ENCODE data around the gene VPS9D1. TPM values are rescaled to one million over a fixed set of nuclear protein-coding genes. Genes with fewer than 3 reads are reported as not detected.
A peak's percentile ranks its signal among the peaks of the same experiment; 100 is the strongest.

VPS9D1 gene
- 17.9 TPM for total RNA-seq
- long read RNA-seq, partial matches to known transcripts: 4 of 8 reads
- long read RNA-seq, other reads (novel, unspliced or antisense): 3 of 8 reads

DNA sequence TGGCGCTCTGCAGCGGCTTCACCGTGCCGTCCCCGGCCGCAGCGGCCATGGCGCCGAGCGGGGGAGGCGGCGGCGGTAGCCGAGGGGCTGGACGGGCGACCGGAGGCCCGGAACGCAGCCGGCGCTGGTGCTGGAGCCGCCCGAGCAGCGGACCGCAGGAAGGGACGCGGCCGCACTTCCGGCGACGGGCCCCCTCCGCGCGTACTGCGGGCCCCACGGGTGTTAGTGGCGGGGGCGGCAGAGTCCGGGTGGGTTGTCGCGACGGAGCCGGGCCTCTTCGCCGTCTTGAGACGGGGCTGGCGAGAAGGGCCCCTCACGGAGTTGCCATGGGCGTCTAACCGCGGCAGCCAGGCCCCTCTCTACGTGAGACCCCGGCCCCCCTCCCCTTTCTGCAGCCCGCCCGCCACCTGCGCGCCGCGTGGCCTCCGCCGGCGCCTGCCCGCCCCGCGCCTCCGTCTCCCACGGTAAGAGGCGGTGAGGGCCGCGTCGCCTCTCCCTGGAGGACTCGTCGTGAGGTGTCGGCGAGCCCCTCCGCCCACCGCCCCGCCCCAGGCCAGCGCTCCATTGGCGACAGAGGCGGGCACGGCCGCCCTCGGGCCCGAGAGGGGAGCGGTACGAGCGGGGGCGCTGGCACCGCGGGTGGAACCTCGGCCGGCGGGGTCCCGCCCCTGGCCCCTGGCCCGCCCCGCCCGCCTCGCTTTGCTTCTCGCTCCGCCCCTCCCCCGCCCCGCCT lies at the start of gene VPS9D1, which contains the start of gene ZNF276:
Gene VPS9D1, minus strand, starts transcription at position 86 of the 733 bp plus-strand sequence. Its CDS starts 37 bp downstream, at position 49.
Gene ZNF276, plus strand, starts transcription at position 725 of the 733 bp plus-strand sequence. CDS start 104 bp downstream, outside the sequence.
- DNase-seq (ENCODE audit: low spot score): peak; percentile 96

DNA sequence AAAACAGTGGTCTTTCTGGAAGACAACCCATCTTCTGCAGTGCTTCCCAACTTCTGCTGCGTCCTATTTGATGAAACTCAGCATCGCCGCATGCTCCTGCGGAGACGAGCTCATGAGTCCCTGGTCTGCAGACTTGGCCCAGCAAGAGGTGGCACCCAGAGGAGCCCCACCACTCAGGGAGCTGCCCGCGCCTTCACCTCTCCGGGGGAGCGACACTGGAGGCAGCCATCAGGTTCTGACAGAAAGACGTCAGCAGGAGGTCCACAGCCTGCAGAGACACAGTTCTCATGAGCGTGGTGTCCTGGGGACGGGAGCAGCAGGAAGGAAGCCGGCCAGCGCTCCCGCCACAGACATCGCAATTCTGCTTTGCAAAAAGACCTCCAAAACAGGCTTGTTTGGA lies 49.7 kb upstream of the VPS9D1 start:
- no peak for DNase-seq (ENCODE audit: low spot score)

DNA sequence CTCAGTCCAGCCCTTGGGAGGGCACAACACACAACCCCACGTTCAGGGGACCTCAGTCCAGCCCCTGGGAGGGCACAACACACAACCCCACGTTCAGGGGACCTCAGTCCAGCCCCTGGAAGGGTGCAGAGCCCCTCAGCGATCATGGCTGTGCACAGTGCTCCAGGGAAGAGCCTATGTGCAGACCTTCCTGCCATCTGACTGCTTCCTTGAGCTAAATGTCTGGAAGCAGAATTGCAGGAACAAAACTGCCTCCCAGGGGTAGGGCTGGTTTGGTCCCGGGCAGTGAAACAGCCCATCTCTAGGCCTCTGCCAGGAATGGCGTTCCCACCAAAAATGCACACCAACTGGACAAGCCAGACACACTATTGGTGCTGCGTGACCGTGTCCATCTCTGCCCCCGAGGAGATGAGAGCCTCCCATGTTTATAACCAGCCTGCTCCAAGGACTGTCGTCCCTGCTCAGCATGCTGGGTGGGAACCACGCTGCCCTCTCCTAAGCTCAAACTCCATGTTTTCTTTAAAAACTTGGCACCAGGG lies 44.7 kb upstream of the VPS9D1 start:
- DNase-seq (ENCODE audit: low spot score): no peak

DNA sequence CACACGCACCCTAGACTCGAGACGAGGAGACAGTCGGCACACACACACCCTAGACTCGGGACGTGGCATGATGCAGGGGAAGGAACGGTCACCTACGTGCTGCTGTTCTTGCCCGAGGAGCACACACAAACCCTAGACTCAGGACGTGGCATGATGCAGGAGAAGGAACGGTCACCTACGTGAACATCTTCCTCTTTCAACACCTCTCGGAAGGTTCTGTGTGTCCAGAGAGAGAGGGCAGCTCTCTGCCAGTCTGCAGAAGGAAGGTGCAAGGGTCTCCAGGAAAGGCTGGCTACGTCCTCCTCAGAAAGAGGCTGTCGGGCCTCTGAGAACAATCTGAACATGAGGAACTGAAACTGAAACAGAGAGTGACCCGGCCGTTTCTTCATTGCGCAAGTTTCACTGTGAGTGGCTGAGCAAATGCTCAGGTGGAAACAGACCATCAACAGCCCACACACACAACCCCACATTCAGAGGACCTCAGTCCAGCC lies 44.1 kb upstream of the VPS9D1 start:
- no peak for DNase-seq (ENCODE audit: low spot score)

GRCh38 chr16:89761304-89761922 lies 40.7 kb upstream of the VPS9D1 start:
- DNase-seq (ENCODE audit: low spot score): no peak

DNA sequence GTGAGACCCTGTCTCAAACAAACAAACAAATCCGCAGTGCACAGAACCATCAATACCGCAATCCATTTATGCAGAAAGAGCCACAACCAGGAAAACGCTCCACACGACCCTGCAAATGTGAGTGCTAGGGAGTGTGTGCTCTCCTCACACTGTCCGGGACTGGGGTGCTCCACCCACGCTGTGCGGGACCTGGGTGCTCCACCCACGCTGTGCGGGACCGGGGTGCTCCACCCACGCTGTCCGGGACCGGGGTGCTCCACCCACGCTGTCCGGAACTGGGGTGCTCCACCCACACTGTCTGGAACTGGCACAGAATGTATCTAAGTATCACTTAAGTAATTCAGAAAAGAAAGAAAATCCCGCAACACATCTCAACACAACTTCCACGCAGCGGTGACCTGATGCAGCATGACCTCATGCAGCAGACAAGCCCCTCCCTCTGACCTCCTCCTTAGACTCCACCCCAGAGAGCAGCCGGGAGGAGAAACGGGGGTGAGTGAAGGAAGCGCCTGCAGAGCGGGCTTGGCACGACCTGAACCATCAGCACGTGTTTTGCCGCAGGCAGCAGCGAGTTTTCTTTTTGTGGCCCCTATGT lies 39.1 kb upstream of the VPS9D1 start:
- no peak for DNase-seq (ENCODE audit: low spot score)

- no peak for DNase-seq (ENCODE audit: low spot score)
Measured at GRCh38 chr16:89749637-89750036, 28.9 kb upstream of the VPS9D1 start.

GRCh38 chr16:89748921-89749320 lies 28.2 kb upstream of the VPS9D1 start:
- no peak for DNase-seq (ENCODE audit: low spot score)

DNA sequence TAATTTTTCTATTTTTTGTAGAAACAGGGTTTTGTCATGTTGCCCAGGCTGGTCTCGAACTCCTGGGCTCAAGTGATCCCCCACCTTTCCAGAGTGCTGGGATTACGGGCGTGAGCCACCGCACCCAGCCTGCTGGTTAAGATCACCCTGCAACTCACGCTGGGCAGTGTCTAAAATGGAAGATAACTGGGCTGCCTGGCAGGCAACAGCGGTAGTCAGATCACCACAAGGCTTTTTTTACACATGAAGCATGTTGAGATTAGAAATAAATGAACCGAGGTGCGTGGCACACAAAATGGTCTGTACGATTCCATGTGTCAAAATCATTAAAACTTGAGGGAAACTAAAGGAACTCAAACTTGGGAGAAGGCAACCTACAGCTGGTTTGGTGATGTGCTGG lies 27.4 kb upstream of the VPS9D1 start:
- no peak for DNase-seq (ENCODE audit: low spot score)

- no peak for DNase-seq (ENCODE audit: low spot score)
Measured at GRCh38 chr16:89746043-89746442, 25.3 kb upstream of the VPS9D1 start.

GRCh38 chr16:89744813-89745212 lies 24.1 kb upstream of the VPS9D1 start:
- no peak for DNase-seq (ENCODE audit: low spot score)

DNA sequence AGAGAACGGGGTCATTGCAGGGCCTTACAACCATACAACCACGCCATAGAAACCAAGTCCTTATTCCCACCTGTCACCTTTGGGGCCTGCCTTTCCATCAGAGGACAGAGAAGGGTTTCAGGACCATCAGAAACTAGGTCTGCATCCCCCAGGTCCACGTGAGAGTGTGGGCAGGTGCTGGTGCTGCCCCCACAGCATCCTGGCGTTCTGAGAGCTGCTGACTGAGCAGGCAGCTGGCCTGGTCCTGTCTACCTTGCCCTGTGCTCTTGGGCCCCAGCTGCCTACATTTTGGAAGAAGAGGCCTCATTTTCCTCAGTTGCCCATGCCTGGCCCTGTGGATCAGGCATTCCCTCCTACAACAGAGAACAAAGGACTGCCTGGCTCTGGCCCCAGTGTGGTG lies 22.2 kb upstream of the VPS9D1 start:
- DNase-seq (ENCODE audit: low spot score): no peak

DNA sequence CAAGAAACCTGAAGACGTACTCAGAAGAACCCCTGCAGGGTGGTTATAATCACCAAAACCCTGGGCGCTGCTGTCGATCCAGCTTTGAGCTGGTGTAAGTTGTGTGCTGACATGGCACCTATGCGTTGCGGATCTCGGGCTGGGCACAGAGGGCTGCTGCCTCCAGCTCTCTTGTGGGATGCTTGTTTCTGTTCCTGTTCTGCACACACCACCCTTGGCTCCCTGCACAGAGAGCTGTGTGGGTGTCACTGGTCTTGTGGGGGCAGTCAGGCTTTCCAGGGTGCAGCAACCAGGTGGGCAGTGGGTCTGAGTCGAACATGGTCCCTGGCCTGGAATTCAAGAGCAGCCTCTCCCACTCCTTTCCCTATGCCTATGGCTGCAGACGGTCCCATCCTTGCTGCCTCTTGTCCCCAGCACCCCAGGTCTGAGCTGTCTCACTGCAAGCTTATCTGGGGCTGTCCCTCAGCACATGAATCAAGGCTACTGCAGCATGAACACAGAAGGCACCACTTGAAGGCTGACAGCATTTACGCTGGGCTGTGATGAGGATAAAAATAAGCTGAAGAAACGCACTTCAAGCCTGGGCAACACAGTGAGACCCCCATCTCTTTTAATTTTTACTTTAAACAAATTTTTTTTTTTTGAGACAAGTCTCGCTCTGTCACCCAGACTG lies 20.8 kb upstream of the VPS9D1 start:
- no peak for DNase-seq (ENCODE audit: low spot score)

- DNase-seq (ENCODE audit: low spot score): no peak
Measured at GRCh38 chr16:89739383-89739782, 18.7 kb upstream of the VPS9D1 start.

- DNase-seq (ENCODE audit: low spot score): no peak
Measured at GRCh38 chr16:89738538-89739317, 18.0 kb upstream of the VPS9D1 start.

DNA sequence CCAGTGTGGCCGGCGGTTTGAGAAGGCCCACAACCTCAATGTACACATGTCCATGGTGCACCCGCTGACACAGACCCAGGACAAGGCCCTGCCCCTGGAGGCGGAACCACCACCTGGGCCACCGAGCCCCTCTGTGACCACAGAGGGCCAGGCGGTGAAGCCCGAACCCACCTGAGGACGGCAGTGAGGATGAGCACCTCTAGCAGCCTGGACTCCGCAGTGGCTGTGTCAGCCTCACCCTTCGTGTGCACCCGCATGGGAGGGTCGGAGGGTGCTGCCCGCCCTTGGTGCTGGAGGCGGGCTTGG lies 17.3 kb upstream of the VPS9D1 start:
- no peak for DNase-seq (ENCODE audit: low spot score)

GRCh38 chr16:89737341-89738071 lies 16.8 kb upstream of the VPS9D1 start:
- DNase-seq (ENCODE audit: low spot score): no peak

- DNase-seq (ENCODE audit: low spot score): no peak
Measured at GRCh38 chr16:89736554-89736953, 15.9 kb upstream of the VPS9D1 start.

- no peak for DNase-seq (ENCODE audit: low spot score)
Measured at GRCh38 chr16:89733792-89734191, 13.1 kb upstream of the VPS9D1 start.

- DNase-seq (ENCODE audit: low spot score): no peak
Measured at GRCh38 chr16:89733322-89733721, 12.6 kb upstream of the VPS9D1 start.
